Nucleus accumbens (tissue), 56 donors: ENCODE results near the gene CFAP99.
A peak's percentile ranks its signal among the peaks of the same experiment; 100 is the strongest.
"Not testable (repeated sequence)": the region's sequence is repeated elsewhere in the genome, so short reads cannot be mapped to it uniquely, and the experiment has no call there.

Experiments used
- DNase-seq, 56 donors: peaks; one replicate each; lab custom pipeline; 2025; lab: John Stamatoyannopoulos, UW

The CFAP99 gene

DNA sequence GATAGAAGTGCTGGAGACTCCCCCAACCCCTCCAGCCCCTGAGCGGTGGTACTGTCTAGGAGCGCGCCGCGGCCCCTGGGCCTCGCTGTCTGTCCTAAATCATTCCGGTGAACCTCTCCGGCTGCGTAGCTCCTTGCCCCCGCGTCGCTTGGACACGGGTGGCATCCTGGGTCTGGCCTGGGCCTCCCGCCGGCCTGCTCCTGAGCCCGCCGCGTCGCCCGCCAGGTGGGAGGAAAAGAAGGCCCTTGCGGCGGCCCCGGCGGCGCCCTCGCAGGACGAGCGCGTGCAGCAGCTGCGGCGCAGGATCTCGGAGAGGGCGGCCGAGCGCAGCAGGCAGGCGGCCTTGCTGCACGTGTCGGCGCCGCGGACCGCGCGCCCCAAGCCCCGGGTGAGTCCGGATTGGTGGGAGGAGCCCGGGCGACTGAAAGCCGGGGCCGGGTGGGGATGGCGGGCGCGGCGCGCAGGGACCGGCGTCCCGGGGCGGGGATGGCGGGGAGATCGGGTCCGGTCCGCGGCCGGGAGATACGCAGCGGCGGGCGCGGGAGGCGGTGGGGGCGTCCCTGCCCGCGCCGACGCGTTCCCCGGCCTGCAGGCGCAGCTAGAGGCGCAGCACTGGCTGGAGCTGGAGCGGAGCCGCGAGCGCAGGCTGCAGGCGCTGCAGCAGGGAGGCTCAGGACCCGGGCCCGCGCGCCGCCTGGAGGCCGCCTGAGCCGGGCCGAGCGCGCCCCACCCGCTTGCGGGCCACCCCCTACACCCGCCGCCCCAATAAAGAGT is 43.6 kb downstream of the CFAP99 start:
- DNase-seq: peak in 47 of 56 donors; percentile 17 to 76 (median 47)

DNA sequence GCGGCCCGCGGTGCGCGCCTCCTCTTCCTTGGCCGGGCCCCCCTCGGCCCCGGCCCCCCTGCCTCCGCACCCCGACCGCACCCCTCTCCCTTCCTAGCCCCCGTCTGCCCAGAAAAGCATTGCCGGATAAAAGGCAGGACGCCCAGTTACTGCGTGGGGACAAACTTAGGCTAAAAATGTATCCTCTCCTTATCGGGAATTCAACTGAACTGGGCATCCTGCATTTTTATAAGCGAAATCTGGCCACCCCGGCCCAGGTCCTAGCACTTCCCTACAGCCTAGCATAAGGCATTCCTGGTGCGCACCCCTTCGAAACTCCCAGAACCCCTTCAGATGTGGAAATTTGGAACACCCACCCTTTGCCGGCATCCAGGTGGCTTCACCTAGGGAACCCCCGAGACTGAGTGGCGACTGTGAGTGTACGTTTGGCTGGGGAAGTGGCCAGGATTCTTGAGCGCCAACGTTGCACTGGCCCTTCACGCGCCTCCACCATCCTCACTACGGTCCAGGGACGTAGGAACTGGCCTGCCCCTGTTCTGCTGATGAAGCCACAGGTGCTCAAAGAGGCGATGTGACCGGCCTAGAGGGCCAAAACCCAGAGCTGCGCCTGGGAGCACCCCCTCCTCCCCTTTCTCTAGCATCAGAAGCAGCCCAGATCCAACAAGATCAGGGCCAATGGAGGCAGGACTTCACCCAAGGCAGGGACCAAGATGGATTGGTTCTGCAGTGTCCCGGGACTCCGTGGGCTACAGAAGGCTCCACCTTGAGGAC is 44.4 kb downstream of the CFAP99 start:
- DNase-seq: no peak

DNA sequence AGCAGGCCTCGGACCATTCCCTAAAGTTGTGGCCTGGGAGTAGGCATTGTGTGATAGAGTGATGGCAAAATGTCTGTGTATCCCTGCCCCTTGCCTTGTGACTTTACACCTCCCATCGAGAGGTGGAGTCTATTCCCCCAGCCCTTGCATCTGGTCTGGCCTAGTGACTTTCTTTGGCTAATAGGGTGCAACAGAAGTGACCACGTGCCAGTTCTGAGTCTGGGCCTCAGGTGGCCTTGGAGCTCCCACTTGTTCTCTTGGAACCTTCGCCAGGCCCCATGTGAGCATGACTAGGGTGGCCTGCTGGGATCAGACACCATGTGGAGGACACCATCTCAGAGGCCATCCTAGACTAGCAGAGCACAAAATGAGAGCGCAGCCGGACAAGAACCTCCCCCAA is 46.3 kb downstream of the CFAP99 start:
- no peak for DNase-seq

DNA sequence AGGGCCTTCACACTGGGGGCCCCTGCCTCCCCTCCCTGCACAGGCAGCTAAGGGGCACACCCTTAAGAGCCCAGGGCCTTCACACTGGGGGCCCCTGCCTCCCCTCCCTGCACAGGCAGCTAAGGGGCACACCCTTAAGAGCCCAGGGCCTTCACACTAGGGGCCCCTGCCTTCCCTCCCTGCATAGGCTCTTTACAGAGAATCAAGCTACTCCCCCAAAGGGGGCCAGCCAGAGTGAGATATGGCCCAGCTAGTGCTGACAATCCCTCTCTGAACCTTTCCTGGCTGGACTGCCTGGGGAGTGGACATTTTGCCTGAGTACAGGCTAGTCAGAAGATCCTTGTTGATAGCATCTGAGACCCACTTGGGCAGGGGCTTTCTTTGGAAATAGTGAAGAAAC is 46.8 kb downstream of the CFAP99 start:
- DNase-seq: not testable (repeated sequence)

DNA sequence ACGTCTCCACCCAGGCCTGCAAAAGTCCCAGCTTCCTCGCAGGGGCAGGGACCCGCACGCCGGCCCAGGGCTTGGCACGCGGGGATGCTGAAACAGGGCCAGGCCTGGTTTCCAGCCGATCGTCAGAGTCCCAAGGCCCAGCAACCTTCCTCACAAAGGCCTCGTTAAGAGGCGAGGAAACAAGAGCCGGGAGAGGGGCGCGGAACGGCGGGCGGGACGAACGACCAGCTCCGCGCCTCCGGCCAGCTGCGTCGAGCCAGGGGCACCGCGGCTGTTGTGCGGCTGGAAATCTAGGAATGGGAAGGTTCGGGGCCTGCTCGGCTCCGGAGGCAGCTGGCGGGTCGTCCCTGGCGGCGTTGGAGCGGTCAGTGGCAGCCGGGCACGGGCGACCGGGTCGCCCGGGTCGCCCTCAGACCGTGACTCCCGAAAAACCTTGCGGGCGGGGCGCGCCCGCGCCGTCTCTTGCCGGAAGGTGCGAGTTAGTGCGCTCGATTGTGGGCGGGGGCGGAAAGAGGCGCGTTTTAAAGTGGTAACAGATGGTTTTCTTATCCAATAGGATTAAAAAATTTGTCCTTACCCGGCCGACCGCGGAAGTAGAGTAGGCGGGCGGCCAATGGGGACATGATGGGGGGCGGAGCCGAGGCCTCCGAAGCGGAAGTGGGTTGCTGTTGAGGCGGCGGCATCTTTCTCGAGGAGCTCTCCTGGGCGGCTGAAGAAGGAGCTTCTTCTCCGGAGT is 49.9 kb downstream of the CFAP99 start, which contains the start of gene RNF4:
Gene RNF4 (plus strand): TSS at position 651 of the 736 bp plus-strand sequence. CDS start 21,388 bp downstream, outside the sequence.
- peak; percentile 56 to 97 (median 92) for DNase-seq

DNA sequence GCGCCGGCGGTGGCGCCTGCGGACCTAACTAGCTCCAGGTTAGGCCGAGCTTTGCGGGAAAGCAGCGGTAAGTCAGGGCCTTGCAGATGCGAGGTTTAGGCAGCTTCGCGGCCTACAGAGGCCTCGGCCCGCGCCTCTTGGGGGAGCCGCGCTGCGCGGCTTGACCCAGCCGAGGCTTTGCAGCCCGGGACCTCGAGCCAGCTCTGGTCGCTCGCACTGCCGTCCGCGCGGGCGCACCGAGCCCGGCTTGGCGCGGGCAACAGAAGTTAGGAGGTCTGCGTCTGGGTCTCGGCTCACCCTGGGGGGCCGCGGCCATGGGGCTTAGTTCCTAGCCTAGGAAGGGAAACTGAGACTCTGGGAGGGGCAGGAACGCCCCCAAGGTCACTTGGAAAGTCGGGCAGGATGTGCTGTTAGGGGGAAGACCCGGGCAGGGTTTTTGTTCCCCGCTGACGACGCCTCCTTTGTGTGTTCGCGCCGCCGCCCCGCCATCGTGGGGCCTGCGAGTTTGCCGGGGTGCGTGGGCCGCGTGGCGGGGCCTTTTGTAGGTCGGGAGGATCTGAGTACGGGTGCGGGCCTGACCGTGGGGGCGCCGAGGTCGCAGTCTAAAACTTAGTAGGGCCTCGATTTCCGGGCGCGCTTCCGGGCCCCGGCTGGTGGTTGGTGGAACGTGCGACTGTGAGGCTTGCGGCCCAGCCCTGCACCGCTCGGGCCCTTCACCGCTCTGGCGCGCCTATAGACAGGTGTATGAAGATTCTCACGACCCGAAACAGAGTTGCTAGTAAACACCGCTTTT is 50.6 kb downstream of the CFAP99 start:
- DNase-seq: peak in 22 of 56 donors; percentile 13 to 55 (median 32)

DNA sequence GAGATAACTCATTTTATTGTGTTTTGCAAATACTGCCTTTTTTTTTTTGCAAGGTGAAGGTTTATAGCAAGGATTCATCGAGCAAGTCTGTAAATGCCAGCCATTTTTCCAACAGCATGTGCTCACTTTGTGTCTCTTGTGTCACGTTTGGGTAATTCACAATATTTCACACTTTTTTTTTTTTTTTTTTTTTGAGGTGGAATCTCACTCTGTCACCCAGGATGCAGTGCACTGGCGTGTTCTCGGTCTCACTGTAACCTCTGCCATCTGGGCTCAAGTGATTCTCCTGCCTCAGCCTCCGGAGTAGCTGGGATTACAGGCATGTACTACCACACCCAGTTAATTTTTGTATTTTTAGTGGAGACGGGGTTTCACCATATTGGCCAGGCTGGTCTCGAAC is 52.0 kb downstream of the CFAP99 start:
- no peak for DNase-seq

DNA sequence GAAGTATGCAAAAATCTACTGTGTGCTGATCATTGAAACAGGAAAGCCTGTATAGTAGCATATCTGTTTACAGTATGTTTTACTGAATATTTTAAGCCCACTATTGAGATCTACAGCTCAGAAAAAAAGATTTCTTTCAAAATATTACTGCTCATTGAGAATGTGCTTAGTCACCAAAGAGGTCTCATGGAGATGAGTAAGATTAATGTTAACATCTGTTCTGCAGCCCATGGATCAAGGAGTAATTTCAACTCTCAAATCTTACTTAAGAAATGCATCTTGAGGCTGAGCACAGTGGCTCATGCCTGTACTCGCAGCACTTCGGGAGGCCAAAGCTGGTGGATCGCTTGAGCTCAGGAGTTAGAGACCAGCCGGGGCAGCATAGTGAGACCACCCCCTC is 53.4 kb downstream of the CFAP99 start:
- DNase-seq: no peak

DNA sequence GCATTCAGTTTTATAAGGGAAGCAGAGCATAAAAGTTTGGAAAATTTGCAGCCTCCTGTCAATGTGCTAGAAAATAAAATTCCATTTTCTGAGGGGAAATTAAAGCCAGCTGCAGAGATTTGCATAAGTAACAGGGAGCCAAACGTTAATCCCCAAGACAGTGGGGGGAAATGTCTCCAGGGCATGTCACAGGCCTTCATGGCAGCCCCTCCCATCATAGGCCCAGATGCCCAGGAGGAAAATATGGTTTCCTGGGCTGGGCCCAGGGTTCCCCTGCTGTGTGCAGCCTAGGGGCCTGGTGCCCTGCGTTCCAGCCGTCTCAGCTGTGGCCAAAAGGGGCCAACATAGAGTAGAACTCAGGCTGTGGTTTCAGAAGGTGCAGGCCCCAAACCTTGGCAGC is 59.5 kb downstream of the CFAP99 start:
- no peak for DNase-seq

DNA sequence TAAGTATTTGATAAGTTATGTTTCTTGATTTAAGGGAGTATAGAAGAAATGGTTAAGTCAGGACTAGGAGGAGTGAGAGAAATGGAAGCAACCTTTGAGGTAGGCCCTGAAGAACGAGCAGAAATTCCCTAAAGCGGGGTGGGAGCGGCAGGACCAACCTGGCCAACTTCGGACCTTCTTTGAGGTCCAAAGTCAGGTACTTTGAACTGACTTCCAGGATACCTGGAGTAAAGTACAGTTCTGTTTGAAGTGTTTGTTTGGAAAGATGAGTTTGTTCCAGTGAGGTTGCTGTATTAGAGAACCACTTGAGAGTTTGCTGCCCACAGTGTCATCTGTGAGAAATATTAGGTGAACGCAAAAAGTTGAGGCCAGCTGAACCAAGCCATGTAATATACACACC is 61.9 kb downstream of the CFAP99 start:
- no peak for DNase-seq

DNA sequence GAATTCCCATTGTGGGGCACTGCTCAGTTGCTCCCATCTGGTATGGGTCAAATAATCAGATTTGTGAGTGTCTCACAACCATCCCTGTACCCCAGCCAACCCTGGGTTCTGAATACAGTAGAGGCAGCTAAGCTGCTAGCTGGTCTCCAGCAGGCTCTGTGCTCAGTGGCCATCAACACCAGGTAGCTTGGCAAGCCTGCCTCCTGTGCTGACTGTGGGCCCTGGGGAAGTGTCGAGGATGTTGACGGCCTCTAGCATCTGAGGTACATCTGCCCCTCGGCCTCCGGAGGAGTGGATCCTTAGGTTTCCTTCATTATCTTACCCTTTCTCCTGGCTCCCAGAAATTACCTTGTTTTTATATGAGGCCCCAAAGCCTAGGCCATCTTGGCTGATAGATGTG is 63.4 kb downstream of the CFAP99 start:
- no peak for DNase-seq

DNA sequence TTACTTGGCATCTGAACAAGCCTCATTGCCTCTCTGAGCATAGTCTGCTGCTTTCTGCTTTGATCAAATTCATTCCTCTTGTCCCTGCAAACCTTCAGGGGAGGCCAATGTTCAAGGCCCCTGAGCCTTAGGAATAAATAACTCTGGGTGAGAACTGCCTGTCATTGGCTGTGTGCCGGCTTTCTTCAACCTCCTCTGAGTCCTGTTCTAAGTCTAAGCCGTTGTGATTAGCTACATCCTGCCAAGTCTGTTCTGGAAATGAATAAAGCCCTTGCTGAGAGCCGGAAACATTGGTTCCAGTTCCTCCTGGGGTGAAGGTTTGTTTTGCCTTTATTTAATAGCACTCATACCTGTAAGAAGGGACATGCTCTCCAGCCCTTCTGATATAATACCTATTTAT is 63.9 kb downstream of the CFAP99 start:
- peak in 19 of 56 donors; percentile 9 to 63 (median 17) for DNase-seq

DNA sequence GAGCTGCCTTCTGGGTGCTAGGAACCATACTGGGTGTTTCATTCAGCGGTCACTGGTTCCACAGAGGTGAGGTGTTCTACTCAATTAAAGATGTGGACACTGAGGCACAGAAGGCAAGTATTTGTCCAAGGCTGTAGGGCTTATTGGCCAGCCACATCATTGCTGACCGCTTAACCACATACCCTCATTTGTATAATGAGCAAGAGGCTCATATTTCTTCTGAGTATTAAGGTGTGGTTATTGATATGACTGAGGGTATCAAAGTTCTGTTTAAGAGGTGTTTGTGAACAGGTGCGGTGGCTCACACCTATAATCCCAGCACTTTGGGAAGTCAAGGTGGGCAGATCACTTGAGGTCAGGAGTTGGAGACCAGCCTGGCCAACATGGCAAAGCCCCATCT is 64.5 kb downstream of the CFAP99 start:
- no peak for DNase-seq

DNA sequence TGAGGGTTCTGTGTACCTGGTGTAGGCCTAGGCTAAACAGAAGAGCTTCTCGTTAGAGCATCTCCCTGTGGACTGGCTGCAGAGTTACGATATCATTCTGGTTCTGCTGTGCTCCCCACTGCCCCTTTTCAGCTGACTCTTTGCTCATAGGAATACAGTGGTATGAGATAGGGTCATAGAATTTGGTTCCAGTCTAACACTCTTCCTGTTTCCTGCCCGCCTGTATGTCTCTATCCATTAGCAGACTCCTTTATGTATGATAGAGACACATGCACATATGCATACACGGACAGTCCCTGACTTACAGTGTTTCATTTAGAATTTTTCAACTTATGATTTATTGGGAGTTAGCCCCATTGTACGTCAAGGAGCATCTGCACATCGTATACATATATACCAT is 65.4 kb downstream of the CFAP99 start:
- no peak for DNase-seq

DNA sequence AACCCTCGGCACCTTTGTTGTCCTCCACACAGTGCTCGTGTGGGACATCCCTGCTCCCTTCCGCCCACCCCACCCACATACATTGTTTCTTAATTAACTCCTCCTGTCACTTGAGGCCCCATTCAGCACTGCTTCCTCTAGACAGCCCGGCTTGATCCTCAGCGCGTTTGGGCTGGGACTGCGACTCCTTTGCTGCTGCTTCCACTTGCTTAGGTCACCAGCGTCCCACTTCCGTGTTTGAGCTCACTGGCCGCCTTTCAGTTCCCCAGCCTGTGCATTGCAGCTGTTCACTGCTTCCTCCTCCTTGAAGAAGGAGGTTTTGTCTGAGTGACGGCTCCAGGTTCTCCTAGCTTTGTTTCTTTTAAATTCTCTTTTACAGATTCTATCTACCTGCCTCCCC is 66.2 kb downstream of the CFAP99 start:
- DNase-seq: peak in 42 of 56 donors; percentile 2 to 68 (median 30)

DNA sequence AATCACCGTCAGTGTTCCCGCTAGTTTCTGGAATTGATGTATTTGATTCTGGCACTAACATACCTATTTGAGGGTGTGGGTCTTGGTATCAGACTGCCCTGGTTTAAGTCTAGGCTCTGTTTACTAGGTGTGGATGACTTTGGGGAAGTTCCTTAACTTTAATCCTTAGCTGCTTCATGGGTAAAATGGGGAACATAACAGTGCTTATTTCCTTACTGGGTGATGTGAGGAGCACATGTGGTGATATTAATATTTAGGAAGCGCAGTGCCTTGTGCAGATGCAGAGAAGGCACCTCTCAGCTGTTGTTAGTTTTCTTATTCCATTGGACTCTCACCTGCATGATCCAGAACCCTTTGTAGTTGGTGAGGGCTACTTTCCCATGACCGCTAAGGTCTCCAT is 67.2 kb downstream of the CFAP99 start:
- no peak for DNase-seq

DNA sequence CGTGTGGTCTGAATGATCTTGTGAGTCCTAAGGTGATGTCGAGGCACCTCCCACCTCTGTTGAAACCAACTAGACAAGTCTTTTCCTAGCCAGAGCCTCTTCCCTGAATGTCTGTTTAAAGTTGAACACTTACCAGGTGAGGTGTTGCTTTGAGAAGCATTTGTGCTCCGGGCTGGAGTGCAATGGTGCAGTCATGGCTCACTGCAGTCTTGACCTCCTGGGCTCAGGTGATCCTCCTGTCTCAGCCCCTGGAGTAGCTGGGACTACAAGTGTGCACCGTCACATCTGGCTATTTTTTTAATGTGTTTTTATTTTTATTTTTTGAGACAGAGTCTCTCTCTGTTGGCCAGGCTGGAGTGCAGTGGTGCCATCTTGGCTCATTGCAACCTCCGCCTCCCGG is 68.2 kb downstream of the CFAP99 start:
- no peak for DNase-seq

DNA sequence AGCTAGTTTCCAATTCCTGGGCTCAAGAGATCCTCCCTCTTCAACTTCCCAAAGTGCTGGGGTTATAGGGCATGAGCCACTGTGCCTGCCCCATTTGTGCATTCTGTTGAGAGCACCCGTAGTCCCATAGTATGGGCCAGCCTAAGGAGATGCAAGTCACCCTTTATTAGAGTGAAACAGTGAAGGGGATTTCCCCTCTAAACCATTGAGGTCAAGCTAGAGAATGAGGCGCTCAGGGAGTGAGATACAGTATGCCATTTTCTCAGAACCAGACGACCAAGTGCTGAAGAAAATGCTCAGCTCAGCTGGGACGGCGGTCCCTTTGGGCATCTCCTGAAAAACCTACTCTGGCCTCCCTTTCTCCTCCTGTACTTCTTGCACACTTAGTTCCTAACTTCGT is 68.9 kb downstream of the CFAP99 start:
- no peak for DNase-seq

DNA sequence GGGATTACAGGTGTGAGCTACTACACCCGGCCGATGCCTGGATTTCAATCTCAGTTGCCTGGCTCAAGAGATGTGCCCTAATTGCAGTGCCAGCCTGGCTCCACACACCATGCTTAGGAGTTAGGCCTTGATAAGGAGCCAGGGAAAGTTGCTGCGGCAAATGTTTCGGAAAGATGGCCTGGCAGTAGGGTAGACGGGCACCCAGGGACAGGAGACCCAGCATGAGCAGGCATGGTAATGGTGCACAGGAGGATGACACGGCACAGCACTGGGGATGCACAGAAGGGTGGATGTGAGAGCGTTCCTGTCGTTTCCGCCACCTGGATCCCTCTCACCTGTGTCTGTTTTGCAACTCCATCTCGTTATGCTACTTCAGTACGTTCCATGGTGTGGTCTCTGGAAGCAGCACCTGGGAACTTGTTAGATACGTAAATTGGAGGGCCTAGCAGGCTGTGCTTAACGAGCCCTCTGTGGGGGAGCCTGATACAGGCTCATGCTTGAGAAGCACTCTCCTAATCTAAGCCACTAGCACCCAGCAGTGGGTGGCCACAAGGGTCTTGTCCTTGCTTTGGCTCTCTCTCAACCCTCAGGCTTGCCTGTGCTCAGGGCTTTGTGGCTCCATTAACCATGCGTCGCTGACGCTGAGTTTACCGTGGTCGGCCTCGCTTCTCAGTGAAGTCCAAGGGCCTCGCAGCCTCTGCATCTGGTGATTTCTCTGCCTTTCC is 70.5 kb downstream of the CFAP99 start:
- DNase-seq: no peak
